ENCODE measurements around the gene IL17RC.
A peak's percentile ranks its signal among the peaks of the same experiment; 100 is the strongest.

IL17RC gene

GRCh38 chr3:9876991-9877390 lies 39.9 kb upstream of the IL17RC start:
- no peak overlapping the region for H2AFZ ChIP-seq (ENCODE audit: low read depth, low read length)
- no peak overlapping the region for H3K27ac ChIP-seq (ENCODE audit: low read length)
- H3K9ac ChIP-seq (ENCODE audit: low read depth, low read length) = no peak overlapping the region
- no peak overlapping the region for H3K4me3 ChIP-seq (ENCODE audit: low read depth in 1 of 2, low read length in 2 of 2)
- H3K9me3 ChIP-seq (ENCODE audit: insufficient read depth, low read length, severe bottlenecking) = no peaks in the 10 kb centered on the region
- H3K79me2 ChIP-seq (ENCODE audit: insufficient read depth, low read length) = no peaks in the 10 kb centered on the region
- DNase-seq (no peak), ATAC-seq (ENCODE audit: insufficient read depth, low read depth) (no peak)
- H3K36me3 ChIP-seq (ENCODE audit: insufficient read depth, low read length) = no peaks in the 10 kb centered on the region
- no peaks in the 10 kb centered on the region for H3K4me1 ChIP-seq (ENCODE audit: insufficient read depth, low read length)
- H3K4me2 ChIP-seq (ENCODE audit: insufficient read depth, low read length) = no peak overlapping the region
- peaks cover 5% of the 10 kb centered on the region for H3K27me3 ChIP-seq (ENCODE audit: insufficient read depth, low read length, poor library complexity)
- TF ChIP-seq EZH2 (IDR thresholded peaks at IDR 0.05; ENCODE audit: borderline replicate concordance, low read depth, low read length, severe bottlenecking) (no peak), CTCF (IDR thresholded peaks at IDR 0.05; ENCODE audit: borderline replicate concordance, extremely low read depth, low read length, poor library complexity, severe bottlenecking) (peak; percentile 23)
- H4K20me1 ChIP-seq (ENCODE audit: insufficient read depth, low read length) = no peaks in the 10 kb centered on the region

GRCh38 chr3:9878700-9879099 lies 38.2 kb upstream of the IL17RC start:
- no peaks in the 10 kb centered on the region for H3K36me3 ChIP-seq (ENCODE audit: insufficient read depth, low read length)
- H3K27ac ChIP-seq (ENCODE audit: low read length) = no peak overlapping the region
- no peak overlapping the region for H2AFZ ChIP-seq (ENCODE audit: low read depth, low read length)
- no peak overlapping the region for H3K4me2 ChIP-seq (ENCODE audit: insufficient read depth, low read length)
- peaks cover 5% of the 10 kb centered on the region for H3K27me3 ChIP-seq (ENCODE audit: insufficient read depth, low read length, poor library complexity)
- H3K4me1 ChIP-seq (ENCODE audit: insufficient read depth, low read length) = no peaks in the 10 kb centered on the region
- no peaks in the 10 kb centered on the region for H3K9me3 ChIP-seq (ENCODE audit: insufficient read depth, low read length, severe bottlenecking)
- no peaks in the 10 kb centered on the region for H3K79me2 ChIP-seq (ENCODE audit: insufficient read depth, low read length)
- ATAC-seq (ENCODE audit: insufficient read depth, low read depth) (no peak), DNase-seq (no peak)
- H3K4me3 ChIP-seq (ENCODE audit: low read depth in 1 of 2, low read length in 2 of 2) = no peak overlapping the region
- no peak for TF ChIP-seq EZH2 (IDR thresholded peaks at IDR 0.05; ENCODE audit: borderline replicate concordance, low read depth, low read length, severe bottlenecking)
- no peak for TF ChIP-seq CTCF (IDR thresholded peaks at IDR 0.05; ENCODE audit: borderline replicate concordance, extremely low read depth, low read length, poor library complexity, severe bottlenecking)
- H4K20me1 ChIP-seq (ENCODE audit: insufficient read depth, low read length) = no peaks in the 10 kb centered on the region
- no peak overlapping the region for H3K9ac ChIP-seq (ENCODE audit: low read depth, low read length)

GRCh38 chr3:9879830-9880549 lies 36.9 kb upstream of the IL17RC start, which contains the start of gene CIDEC:
Gene CIDEC, minus strand, starts transcription at chr3:9880253. Its CDS starts 1,767 bp downstream, at chr3:9878486.
- Histone ChIP-seq H3K4me2 (ENCODE audit: insufficient read depth, low read length) (no peak within 1 kb of the TSS), H3K9ac (ENCODE audit: low read depth, low read length) (no peak within 1 kb of the TSS), H3K9me3 (ENCODE audit: insufficient read depth, low read length, severe bottlenecking) (no peaks in the 10 kb centered on the region), H3K4me1 (ENCODE audit: insufficient read depth, low read length) (no peaks in the 10 kb centered on the region), H3K27ac (ENCODE audit: low read length) (no peak within 1 kb of the TSS), H2AFZ (ENCODE audit: low read depth, low read length) (no peak within 1 kb of the TSS), H3K27me3 (ENCODE audit: insufficient read depth, low read length, poor library complexity) (peaks cover 5% of the 10 kb centered on the region), H3K4me3 (ENCODE audit: low read depth in 1 of 2, low read length in 2 of 2) (no peak within 1 kb of the TSS), H3K79me2 (ENCODE audit: insufficient read depth, low read length) (no peaks in the 10 kb centered on the region), H4K20me1 (ENCODE audit: insufficient read depth, low read length) (no peaks in the 10 kb centered on the region), H3K36me3 (ENCODE audit: insufficient read depth, low read length) (no peaks in the 10 kb centered on the region)
- TF ChIP-seq EZH2 (IDR thresholded peaks at IDR 0.05; ENCODE audit: borderline replicate concordance, low read depth, low read length, severe bottlenecking) (no peak), CTCF (IDR thresholded peaks at IDR 0.05; ENCODE audit: borderline replicate concordance, extremely low read depth, low read length, poor library complexity, severe bottlenecking) (no peak)
- no peak for DNase-seq
- no peak for ATAC-seq (ENCODE audit: insufficient read depth, low read depth)
